ENCODE results near the gene POLR3E.
"Not testable (repeated sequence)": the region's sequence is repeated elsewhere in the genome, so short reads cannot be mapped to it uniquely, and the experiment has no call there.

POLR3E gene

DNA sequence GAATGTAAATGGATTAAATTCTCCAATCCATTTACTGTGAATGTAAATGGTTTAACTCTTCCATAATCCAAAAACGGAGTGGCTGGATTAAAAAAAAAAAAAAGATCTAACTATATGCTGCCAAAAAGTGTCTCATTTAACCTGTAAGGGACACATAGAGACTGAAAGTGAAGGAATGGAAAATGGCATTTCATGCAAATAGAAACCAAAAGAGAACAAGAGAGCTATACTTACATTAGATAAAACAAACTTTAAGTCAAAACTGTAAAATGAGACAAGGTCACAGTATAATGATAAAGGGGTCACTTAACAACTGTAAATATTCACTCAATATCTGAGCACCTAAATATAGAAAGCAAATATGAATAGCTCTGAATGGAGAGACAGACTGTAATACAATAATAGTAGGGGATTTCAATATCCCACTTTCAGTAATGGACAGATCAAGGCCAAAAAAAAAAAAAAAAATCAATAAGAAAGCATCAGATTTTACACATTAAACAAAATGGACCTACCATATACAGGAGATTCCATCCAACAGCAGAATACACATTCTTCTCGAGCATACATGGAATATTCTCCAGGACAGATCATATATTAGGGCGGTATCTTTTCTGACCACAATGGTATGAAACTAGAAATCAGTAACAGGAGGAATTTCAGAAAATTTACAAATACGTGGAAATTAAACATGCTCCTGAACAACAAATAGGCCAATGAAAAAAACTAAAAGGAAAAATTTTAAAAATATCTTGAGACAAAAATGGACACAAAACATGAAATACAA is 40.8 kb downstream of the POLR3E start:
- Mint-ChIP-seq H3K4me3 (no peak overlapping the region), H3K36me3 (ENCODE audit: low read depth) (peaks cover 93% of the 10 kb centered on the region), H3K27ac (no peak overlapping the region), H3K27me3 (no peaks in the 10 kb centered on the region), H3K4me1 (ENCODE audit: low read depth) (peaks cover 46% of the 10 kb centered on the region), H3K9me3 (peaks cover 46% of the 10 kb centered on the region)
- intact Hi-C loops (cut with micrococcal nuclease): no loop called here

DNA sequence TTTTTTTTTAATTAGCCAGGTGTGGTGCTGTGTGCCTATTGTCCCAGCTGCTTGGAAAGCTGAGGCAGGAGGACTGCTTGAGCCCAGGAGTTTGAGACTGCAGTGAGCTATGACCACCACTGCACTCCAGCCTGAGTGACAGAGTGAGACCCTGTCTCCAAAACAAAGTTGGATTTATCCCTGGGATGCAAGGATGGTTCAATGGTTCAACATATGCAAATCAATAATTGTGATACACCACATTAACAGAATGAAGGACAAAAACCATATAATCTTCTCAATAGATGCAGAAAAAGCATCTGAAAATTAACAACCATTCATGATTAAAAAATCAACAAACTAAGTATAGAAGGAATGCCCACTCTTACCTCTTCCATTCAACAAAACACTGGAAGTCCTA is 43.7 kb downstream of the POLR3E start:
- intact Hi-C loops (cut with micrococcal nuclease): no loop called here
- Mint-ChIP-seq H3K27ac (no peak overlapping the region), H3K27me3 (no peaks in the 10 kb centered on the region), H3K4me1 (ENCODE audit: low read depth) (peaks cover 34% of the 10 kb centered on the region), H3K4me3 (no peak overlapping the region), H3K9me3 (peaks cover 44% of the 10 kb centered on the region), H3K36me3 (ENCODE audit: low read depth) (peaks cover 79% of the 10 kb centered on the region)

DNA sequence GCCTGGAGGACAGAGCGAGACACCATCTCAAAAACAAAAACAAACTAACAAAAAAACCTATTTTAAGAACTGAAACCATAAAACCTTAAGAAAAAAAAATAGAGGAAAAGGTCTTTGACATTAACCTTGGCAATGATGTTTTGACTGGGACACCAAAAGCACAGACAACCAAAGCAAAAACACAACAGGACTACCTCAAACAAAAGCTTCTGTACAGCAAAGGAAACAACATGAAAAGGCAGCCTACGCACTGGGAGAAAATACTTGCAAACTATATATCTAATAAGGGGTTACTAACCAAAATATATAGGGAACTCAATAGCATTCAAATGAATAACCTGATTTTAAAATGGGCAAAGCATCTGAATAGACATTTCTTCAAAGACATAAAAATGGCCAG is 44.9 kb downstream of the POLR3E start:
- Mint-ChIP-seq H3K9me3 (peaks cover 33% of the 10 kb centered on the region), H3K4me3 (no peak overlapping the region), H3K27me3 (no peaks in the 10 kb centered on the region), H3K27ac (peak overlapping the region; percentile 52), H3K4me1 (ENCODE audit: low read depth) (peaks cover 42% of the 10 kb centered on the region), H3K36me3 (ENCODE audit: low read depth) (peaks cover 74% of the 10 kb centered on the region)
- intact Hi-C loops (cut with micrococcal nuclease): no loop called here

DNA sequence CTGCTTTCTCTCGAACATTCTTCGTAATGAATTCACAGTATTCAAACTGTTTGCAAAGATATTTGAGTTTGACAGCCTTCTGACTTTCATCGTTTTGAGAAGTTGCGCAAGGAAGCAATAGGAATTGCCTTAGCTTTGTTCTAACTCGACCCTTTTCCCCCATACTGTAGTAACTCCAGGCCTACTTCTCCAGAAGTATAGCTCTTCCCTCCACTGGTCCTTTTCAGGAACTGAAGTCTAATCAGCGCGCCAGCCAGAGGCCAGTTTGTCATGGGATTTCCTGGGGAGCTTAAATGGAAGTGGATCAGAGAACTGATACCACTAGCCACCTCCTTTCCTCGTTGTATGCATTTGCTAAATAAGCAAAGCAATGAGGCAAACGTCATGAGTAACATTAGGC is 49.3 kb downstream of the POLR3E start:
- intact Hi-C loops (cut with micrococcal nuclease): loop anchor here (2.0 kb wide), 1 partner anchor 14 kb away; no protein-coding TSS in a partner anchor
- Mint-ChIP-seq H3K36me3 (ENCODE audit: low read depth) (peaks cover 65% of the 10 kb centered on the region), H3K4me1 (ENCODE audit: low read depth) (peaks cover 65% of the 10 kb centered on the region), H3K27me3 (no peaks in the 10 kb centered on the region), H3K4me3 (peak overlapping the region; percentile 17), H3K27ac (peak overlapping the region; percentile 92), H3K9me3 (no peaks in the 10 kb centered on the region)

DNA sequence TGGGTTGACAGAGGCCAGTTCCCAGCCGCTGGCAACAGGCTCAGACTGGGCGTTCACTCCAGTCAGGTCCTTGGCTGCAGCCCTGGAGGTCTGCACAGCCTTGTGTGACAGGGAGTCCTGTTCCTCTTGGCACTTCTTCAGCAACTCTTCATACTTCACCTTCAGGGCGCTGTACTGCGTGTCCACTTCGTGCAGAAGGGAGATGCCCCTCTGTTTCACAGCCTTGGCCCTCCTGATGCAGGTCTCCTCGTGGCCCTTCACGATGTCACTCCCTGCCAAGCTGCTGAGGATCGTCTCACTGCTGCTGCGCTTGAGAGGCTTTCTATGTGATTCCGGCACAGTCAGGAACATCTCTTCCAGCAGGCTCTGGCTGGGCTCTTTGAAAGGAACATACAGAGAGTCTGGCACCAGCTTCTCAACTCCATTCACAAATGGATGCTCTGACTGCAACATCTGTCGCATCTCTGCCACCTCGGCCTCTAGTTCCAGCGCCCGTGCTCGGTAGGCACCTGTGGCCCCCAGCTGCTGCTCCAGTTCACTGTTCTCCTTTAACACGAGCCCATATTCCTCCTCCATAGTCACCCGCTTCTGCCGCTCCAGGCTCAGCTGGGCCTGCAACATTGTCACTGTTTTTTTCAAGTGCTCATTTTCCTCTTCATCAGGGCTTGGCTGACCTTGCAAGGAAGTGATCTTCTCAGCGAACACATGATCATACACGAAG is 50.1 kb downstream of the POLR3E start:
- H3K4me1 Mint-ChIP-seq (ENCODE audit: low read depth): peaks cover 64% of the 10 kb centered on the region
- intact Hi-C loops (cut with micrococcal nuclease): loop anchor here (2.0 kb wide), 1 partner anchor 14 kb away; no protein-coding TSS in a partner anchor
- H3K4me3 Mint-ChIP-seq: peak overlapping the region; percentile 46
- peak overlapping the region; percentile 92 for H3K27ac Mint-ChIP-seq
- H3K27me3 Mint-ChIP-seq: no peaks in the 10 kb centered on the region
- no peaks in the 10 kb centered on the region for H3K9me3 Mint-ChIP-seq
- H3K36me3 Mint-ChIP-seq (ENCODE audit: low read depth): peaks cover 59% of the 10 kb centered on the region

DNA sequence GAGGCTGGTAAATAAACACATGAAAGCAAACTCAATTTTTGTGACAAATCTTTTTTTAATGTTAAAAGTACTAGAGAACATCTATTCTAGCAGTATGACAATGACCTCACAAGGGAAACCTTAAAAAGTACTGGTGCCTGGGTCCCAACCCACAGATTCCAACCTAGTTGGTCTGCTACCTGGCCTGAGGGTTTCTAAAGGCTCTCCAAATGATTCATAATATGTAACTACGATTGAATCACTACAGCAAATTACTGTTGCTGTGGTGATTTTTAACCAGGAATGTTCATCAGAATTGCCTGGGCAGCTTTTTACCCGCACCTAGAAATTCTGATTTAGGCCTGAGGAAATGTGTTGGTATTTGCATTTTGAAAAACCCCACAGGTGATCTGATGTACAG is 51.1 kb downstream of the POLR3E start:
- no peaks in the 10 kb centered on the region for H3K27me3 Mint-ChIP-seq
- no peak overlapping the region for H3K4me3 Mint-ChIP-seq
- H3K27ac Mint-ChIP-seq: peak overlapping the region; percentile 92
- no peaks in the 10 kb centered on the region for H3K9me3 Mint-ChIP-seq
- intact Hi-C loops (cut with micrococcal nuclease): no loop called here
- peaks cover 68% of the 10 kb centered on the region for H3K4me1 Mint-ChIP-seq (ENCODE audit: low read depth)
- H3K36me3 Mint-ChIP-seq (ENCODE audit: low read depth): peaks cover 53% of the 10 kb centered on the region

DNA sequence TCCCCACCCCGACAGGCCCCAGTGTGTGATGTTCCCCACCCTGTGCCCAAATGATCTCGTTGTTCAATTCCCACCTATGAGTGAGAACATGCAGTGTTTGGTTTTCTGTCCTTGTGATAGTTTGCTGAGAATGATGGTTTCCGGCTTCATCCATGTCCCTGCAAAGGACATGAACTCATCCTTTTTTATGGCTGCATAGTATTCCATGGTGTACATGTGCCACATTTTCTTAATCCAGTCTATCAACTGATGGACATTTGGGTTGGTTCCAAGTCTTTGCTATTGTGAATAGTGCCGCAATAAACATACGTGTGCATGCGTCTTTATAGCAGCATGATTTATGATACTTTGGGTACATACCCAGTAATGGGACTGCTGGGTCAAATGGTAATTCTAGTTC is 53.8 kb downstream of the POLR3E start:
- H3K27ac Mint-ChIP-seq; intact Hi-C loops (cut with micrococcal nuclease); H3K4me3 Mint-ChIP-seq; H3K27me3 Mint-ChIP-seq; H3K9me3 Mint-ChIP-seq: not testable (repeated sequence)
- Mint-ChIP-seq H3K36me3 (ENCODE audit: low read depth) (peaks cover 52% of the 10 kb centered on the region), H3K4me1 (ENCODE audit: low read depth) (peaks cover 71% of the 10 kb centered on the region)

DNA sequence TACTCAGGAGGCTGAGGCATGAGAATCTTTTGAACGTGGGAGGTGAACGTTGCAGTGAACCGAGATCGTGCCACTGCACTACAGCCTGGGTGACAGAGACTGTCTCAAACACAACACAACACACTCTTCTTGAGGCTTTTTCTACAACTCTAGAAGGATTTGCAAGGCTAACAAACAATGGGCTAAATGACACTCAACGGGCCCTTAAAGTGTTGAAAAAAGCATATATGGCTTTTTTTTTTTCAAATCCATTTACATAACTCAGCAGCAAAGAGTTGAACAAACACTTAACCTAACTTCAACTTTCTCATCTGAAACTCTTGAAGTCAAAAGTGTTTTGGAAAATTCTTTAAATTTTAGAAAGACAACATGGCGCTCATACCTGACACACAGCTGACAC is 54.9 kb downstream of the POLR3E start:
- H3K4me1 Mint-ChIP-seq (ENCODE audit: low read depth): peaks cover 60% of the 10 kb centered on the region

DNA sequence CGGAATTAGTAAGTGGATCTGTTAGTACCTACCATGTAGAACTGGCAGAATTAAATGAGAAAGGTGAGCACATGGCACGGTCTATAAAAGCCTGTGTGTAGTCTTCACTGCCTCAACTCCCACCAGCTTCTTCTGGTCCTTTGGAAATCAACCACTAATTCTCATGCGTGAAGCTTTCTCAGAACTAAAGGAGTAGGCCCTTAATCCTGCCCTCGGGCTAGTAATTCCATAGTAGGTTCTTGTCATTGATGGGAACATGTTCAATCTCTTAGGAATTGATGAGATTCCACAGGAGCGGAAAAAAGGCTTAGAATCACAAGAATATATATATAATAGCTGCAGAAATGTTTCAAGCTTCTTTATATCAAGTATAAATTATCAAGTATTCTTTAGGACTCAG is 55.5 kb downstream of the POLR3E start:
- peaks cover 39% of the 10 kb centered on the region for H3K36me3 Mint-ChIP-seq (ENCODE audit: low read depth)
- intact Hi-C loops (cut with micrococcal nuclease): no loop called here
- H3K9me3 Mint-ChIP-seq: no peaks in the 10 kb centered on the region
- no peaks in the 10 kb centered on the region for H3K27me3 Mint-ChIP-seq
- peaks cover 54% of the 10 kb centered on the region for H3K4me1 Mint-ChIP-seq (ENCODE audit: low read depth)
- peak overlapping the region; percentile 89 for H3K27ac Mint-ChIP-seq
- H3K4me3 Mint-ChIP-seq: no peak overlapping the region

More for the DNA sequence above, 54.9 kb downstream of the POLR3E start:
- Mint-ChIP-seq H3K27me3 (no peaks in the 10 kb centered on the region), H3K4me3 (no peak overlapping the region), H3K27ac (no peak overlapping the region), H3K9me3 (no peaks in the 10 kb centered on the region), H3K36me3 (ENCODE audit: low read depth) (peaks cover 45% of the 10 kb centered on the region)
- intact Hi-C loops (cut with micrococcal nuclease): no loop called here

DNA sequence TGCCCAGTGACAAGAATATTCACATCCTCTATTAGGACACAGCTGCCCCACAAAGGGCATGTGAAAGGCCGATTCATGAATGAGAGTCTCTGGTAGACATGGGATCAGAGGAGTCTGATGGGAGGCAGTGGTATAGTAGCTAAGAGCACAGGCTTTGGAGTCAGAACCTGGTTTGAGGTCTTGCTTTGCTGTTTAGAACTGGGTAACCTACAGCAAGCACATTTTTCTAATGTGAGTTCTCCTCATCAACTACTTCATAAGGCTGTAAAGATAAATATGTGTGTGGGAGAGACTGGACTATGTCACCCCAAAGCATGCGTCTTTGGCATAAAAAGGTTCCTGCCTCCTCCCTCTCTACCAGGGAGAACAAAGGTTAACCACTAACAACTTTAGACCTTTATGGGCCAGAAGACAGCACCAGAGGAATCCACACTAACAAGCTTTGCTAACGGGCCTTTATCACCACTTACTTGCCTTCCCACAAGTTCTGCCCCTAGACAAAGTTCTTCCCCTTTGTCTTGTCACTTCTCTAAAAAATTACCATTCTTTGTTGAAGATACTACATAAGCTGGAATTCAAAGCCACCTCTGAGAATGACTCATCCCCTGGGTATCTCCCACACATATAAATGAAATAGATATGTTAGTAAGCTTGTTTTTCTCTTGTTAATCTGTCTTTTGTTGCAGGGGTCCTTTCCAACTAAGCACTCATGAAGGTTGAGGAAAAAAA is 56.1 kb downstream of the POLR3E start:
- H3K27ac Mint-ChIP-seq: peak overlapping the region; percentile 89
- H3K4me1 Mint-ChIP-seq (ENCODE audit: low read depth): peaks cover 50% of the 10 kb centered on the region
- H3K27me3 Mint-ChIP-seq: no peaks in the 10 kb centered on the region
- intact Hi-C loops (cut with micrococcal nuclease): no loop called here
- H3K36me3 Mint-ChIP-seq (ENCODE audit: low read depth): peaks cover 35% of the 10 kb centered on the region
- peak overlapping the region; percentile 13 for H3K4me3 Mint-ChIP-seq
- no peaks in the 10 kb centered on the region for H3K9me3 Mint-ChIP-seq

DNA sequence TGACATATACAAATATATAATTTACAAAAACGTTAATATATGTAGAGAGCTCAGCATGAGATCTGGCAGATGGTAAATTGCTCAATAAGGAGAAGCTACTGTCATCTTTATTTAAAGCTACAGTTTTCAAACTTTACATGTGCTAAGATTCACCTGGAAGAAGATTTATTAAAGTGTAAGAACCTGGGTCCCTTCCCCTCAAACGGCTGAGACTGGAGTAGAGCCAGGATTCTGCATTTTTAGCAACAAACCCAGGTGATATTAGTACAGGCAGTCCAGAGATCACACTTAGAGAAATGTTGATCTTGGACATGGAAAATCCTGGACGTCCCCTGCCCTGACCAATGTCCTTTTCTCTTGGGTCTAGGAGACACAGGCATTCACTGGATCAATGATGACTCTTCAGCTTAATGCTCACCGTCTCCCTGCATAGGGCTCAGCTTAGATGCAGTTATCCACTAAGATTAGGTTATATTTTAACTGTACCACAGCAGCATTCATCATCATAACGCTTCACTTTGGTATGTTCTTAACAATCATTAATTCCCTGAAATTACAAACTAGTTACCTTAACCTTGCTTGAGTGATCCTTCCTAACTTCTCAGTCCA is 56.8 kb downstream of the POLR3E start:
- H3K27ac Mint-ChIP-seq: peak overlapping the region; percentile 89
- H3K36me3 Mint-ChIP-seq (ENCODE audit: low read depth): peaks cover 31% of the 10 kb centered on the region
- H3K9me3 Mint-ChIP-seq: no peaks in the 10 kb centered on the region
- intact Hi-C loops (cut with micrococcal nuclease): no loop called here
- H3K27me3 Mint-ChIP-seq: no peaks in the 10 kb centered on the region
- H3K4me1 Mint-ChIP-seq (ENCODE audit: low read depth): peaks cover 49% of the 10 kb centered on the region
- H3K4me3 Mint-ChIP-seq: no peak overlapping the region

DNA sequence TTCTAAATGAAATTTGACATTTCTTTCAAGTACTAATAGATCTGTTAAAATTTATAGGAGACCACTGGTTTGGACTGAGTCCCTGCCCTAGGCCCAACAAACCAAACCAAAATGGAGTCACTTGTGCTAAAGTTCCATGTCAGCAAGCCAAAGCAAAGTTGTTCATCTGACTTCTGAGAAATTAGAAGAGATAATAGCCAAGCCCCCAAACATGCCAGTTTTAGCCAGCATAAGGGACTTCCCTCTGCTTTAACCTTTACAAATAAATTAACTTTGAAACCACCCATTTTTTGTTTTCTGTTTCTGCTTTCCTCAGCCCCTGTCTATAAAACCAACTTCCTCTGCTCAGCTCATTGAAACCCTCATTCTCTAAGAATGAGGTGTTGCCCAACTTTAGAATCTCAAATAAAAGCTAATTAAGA is 58.3 kb downstream of the POLR3E start:
- Mint-ChIP-seq H3K4me1 (ENCODE audit: low read depth) (peaks cover 41% of the 10 kb centered on the region), H3K36me3 (ENCODE audit: low read depth) (peaks cover 27% of the 10 kb centered on the region), H3K4me3 (no peak overlapping the region), H3K9me3 (no peaks in the 10 kb centered on the region), H3K27me3 (peaks cover 2% of the 10 kb centered on the region), H3K27ac (peak overlapping the region; percentile 57)
- intact Hi-C loops (cut with micrococcal nuclease): no loop called here

DNA sequence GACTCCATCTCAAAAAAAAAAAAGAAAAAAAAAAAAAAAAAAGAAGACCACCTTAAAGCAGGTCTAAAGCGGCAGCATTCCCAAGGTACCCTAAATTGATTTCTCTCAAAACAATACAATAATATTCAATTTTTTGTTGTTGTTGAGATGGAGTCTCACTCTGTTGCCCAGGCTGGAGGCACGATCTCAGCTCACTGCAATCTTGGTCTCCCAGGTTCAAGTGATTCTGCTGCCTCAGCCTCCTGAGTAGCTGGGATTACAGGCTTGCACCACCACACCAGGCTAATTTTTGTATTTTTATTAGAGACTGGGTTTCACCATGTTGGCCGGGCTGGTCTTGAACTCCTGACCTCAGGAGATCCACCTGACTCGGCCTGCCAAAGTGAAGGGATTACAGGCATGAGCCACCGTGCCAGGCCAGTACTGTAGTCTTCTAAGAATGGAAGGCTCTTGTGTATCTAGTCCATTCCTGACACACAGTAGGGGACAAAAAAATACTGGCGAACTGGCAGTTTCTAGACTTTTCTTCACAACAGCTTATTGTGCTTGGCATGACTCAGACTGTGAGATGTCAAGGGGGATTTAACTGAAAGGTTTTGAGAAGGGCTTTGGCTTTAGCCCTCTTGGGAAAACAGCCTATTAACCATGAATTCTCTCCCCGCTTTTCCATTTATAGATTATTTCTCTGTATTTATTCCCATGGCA is 59.9 kb downstream of the POLR3E start:
- H3K4me1 Mint-ChIP-seq (ENCODE audit: low read depth): peaks cover 41% of the 10 kb centered on the region
- H3K9me3 Mint-ChIP-seq: no peaks in the 10 kb centered on the region
- peaks cover 4% of the 10 kb centered on the region for H3K27me3 Mint-ChIP-seq
- no peak overlapping the region for H3K4me3 Mint-ChIP-seq
- intact Hi-C loops (cut with micrococcal nuclease): no loop called here
- H3K36me3 Mint-ChIP-seq (ENCODE audit: low read depth): peaks cover 31% of the 10 kb centered on the region
- no peak overlapping the region for H3K27ac Mint-ChIP-seq
